Measurements from ENCODE around the gene GDF2. TPM values are rescaled to one million over a fixed set of nuclear protein-coding genes. Genes with fewer than 3 reads are reported as not detected.

Gene GDF2
- total and polyA plus RNA-seq, 2 of the 4 experiments (the other 2 are of a cell fraction) = under 0.01 TPM; not detected in 1

DNA sequence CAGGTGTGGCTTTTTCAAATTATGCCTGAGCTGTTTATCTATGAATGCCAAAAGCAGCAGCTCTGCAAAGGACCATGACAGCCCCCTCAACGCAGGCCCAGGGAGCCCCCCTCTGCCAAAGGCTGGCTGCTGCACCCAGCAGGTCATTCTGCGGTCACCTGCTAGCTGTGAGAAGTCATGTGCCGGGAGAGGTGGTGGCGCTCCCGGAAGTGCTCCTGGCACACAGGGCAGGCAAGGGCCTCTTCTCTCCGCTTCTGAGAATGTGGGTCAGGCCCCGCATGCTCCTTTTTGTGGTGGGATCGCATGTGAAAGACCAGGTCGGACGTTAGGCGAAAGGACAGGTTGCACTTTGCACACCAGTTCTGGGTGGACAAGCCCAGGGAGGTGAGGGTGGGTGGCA is 45.4 kb downstream of the GDF2 start:
- no peak overlapping the region for H2AFZ ChIP-seq (replicated peaks; ENCODE audit: low read length, poor library complexity)
- H4K20me1 ChIP-seq (ENCODE audit: insufficient read depth, low read length) = no peaks in the 10 kb centered on the region
- intact Hi-C loops (cut with micrococcal nuclease) (no loop called here), in situ Hi-C loops (cut with MboI; ENCODE audit: low sequenced_read_pairs) (no loop called here), dilution Hi-C loops (cut with HindIII; ENCODE audit: low sequenced_read_pairs, unreplicated experiment) (no loop called here)
- DNase-seq = no peak
- no peak overlapping the region for H3K9ac ChIP-seq (ENCODE audit: low read depth, low read length)
- no peak overlapping the region for H2BK20ac ChIP-seq (ENCODE audit: low read depth, low read length)
- H3K14ac ChIP-seq (replicated peaks; ENCODE audit: low read depth, low read length) = no peak overlapping the region
- H2BK120ac ChIP-seq (ENCODE audit: low read depth, low read length) = no peak overlapping the region
- no peak overlapping the region for H2BK15ac ChIP-seq (ENCODE audit: low read depth, low read length)
- no TSS peak for BruUV-seq (replicated peaks)
- no peaks in the 10 kb centered on the region for H3K4me1 ChIP-seq (ENCODE audit: control insufficient read depth, insufficient read depth, low read length)
- TF ChIP-seq, protein P1, sequence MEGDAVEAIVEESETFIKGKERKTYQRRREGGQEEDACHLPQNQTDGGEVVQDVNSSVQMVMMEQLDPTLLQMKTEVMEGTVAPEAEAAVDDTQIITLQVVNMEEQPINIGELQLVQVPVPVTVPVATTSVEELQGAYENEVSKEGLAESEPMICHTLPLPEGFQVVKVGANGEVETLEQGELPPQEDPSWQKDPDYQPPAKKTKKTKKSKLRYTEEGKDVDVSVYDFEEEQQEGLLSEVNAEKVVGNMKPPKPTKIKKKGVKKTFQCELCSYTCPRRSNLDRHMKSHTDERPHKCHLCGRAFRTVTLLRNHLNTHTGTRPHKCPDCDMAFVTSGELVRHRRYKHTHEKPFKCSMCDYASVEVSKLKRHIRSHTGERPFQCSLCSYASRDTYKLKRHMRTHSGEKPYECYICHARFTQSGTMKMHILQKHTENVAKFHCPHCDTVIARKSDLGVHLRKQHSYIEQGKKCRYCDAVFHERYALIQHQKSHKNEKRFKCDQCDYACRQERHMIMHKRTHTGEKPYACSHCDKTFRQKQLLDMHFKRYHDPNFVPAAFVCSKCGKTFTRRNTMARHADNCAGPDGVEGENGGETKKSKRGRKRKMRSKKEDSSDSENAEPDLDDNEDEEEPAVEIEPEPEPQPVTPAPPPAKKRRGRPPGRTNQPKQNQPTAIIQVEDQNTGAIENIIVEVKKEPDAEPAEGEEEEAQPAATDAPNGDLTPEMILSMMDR (conservative IDR thresholded peaks at IDR 0.05; ENCODE audit: low read depth, low read length) = no peak
- no peak for TF ChIP-seq BHLHE40 (IDR thresholded peaks at IDR 0.05; ENCODE audit: low read depth, low read length)
- TF ChIP-seq MAFK (IDR thresholded peaks at IDR 0.05; ENCODE audit: low read depth, low read length) = no peak
- no peak for TF ChIP-seq POLR2A (IDR thresholded peaks at IDR 0.05; ENCODE audit: low read depth, low read length)
- TF ChIP-seq CHD1 (IDR thresholded peaks at IDR 0.05; ENCODE audit: low read depth, low read length) = no peak
- no peak for TF ChIP-seq CEBPB (IDR thresholded peaks at IDR 0.05; ENCODE audit: low read depth, low read length)
- TF ChIP-seq NFE2L2 (IDR thresholded peaks at IDR 0.05; ENCODE audit: low read depth, low read length) = no peak
- no peak for TF ChIP-seq SMC3 (IDR thresholded peaks at IDR 0.05; ENCODE audit: low read depth, low read length)
- TF ChIP-seq MAZ (IDR thresholded peaks at IDR 0.05; ENCODE audit: borderline replicate concordance, low read depth, low read length) = no peak
- TF ChIP-seq, protein P2, sequence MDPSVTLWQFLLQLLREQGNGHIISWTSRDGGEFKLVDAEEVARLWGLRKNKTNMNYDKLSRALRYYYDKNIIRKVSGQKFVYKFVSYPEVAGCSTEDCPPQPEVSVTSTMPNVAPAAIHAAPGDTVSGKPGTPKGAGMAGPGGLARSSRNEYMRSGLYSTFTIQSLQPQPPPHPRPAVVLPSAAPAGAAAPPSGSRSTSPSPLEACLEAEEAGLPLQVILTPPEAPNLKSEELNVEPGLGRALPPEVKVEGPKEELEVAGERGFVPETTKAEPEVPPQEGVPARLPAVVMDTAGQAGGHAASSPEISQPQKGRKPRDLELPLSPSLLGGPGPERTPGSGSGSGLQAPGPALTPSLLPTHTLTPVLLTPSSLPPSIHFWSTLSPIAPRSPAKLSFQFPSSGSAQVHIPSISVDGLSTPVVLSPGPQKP (IDR thresholded peaks at IDR 0.05; ENCODE audit: borderline replicate concordance, low read depth, low read length) = no peak
- TF ChIP-seq FOS (IDR thresholded peaks at IDR 0.05; ENCODE audit: low read depth, low read length) = no peak
- TF ChIP-seq RCOR1 (IDR thresholded peaks at IDR 0.05; ENCODE audit: insufficient replicate concordance, low read length) = no peak
- TF ChIP-seq RAD21 (IDR thresholded peaks at IDR 0.05; ENCODE audit: low read length) = no peak
- TF ChIP-seq MXI1 (IDR thresholded peaks at IDR 0.05; ENCODE audit: borderline replicate concordance, low read depth, low read length) = no peak
- H3K79me1 ChIP-seq (ENCODE audit: low read depth in 1 of 2, low read length in 2 of 2) = no peaks in the 10 kb centered on the region
- CTCF ChIA-PET = no interaction called here
- H4K8ac ChIP-seq (ENCODE audit: low read depth in 2 of 2, low read length in 2 of 2) = no peak overlapping the region
- H3K27ac ChIP-seq (ENCODE audit: insufficient read depth, low read length) = no peak overlapping the region
- H4K5ac ChIP-seq (ENCODE audit: low read depth, low read length) = no peak overlapping the region
- H3K56ac ChIP-seq (ENCODE audit: extremely low read depth, insufficient read depth, low read length) = no peak overlapping the region
- POLR2A ChIA-PET (ENCODE audit: unreplicated experiment) = no interaction called here
- H3K23ac ChIP-seq (ENCODE audit: low read depth, low read length) = no peak overlapping the region
- H2BK5ac ChIP-seq (ENCODE audit: low read depth, low read length, poor library complexity, severe bottlenecking) = no peak overlapping the region
- no peak overlapping the region for H3K4me2 ChIP-seq (ENCODE audit: low read depth, low read length)
- no peak for ATAC-seq (ENCODE audit: low read depth)
- H3K27me3 ChIP-seq (ENCODE audit: control insufficient read depth, insufficient read depth, low read length) = peaks cover 43% of the 10 kb centered on the region
- 55% methylated on average over 5 of the region's 11 CpGs; no CpG with 5 or more reads in 1 of the 2 experiments for WGBS, 2 experiments (ENCODE audit: extremely low coverage in 2 of 2, insufficient read length in 1 of 2)
- H4K91ac ChIP-seq (ENCODE audit: insufficient read depth, low read depth, low read length) = no peak overlapping the region
- no peak overlapping the region for H3K4ac ChIP-seq (ENCODE audit: low read depth, low read length)
- no peaks in the 10 kb centered on the region; the same call in 1 of the 2 replicates for H3K9me1 ChIP-seq (ENCODE audit: insufficient read depth, low read length)
- no peak overlapping the region for H2AK9ac ChIP-seq (replicated peaks; ENCODE audit: low read depth, low read length, poor library complexity)
- no peaks in the 10 kb centered on the region for H3K36me3 ChIP-seq (ENCODE audit: control insufficient read depth, insufficient read depth, low read length)
- H3K9me3 ChIP-seq (ENCODE audit: control insufficient read depth, insufficient read depth, low read length) = no peaks in the 10 kb centered on the region
- no peak overlapping the region for H3K4me3 ChIP-seq (ENCODE audit: insufficient read depth, low read depth, low read length)
- H3K18ac ChIP-seq (ENCODE audit: low read depth, low read length) = no peak overlapping the region
- H2AK5ac ChIP-seq (ENCODE audit: low read depth, low read length) = no peak overlapping the region
